ENCODE results near the gene MTURN.

The MTURN gene

GRCh38 chr7:30113144-30113543 is 21.6 kb upstream of the MTURN start:
- Histone ChIP-seq H3K4me1 (ENCODE audit: control insufficient read depth, low read depth, low read length) (no peaks in the 10 kb centered on the region), H3K4me3 (ENCODE audit: low read length) (no peak overlapping the region), H3K36me3 (ENCODE audit: control insufficient read depth, low read depth, low read length) (no peaks in the 10 kb centered on the region), H3K9ac (ENCODE audit: low read length) (no peak overlapping the region), H3K27me3 (ENCODE audit: control insufficient read depth, insufficient read depth, low read length) (no peaks in the 10 kb centered on the region), H3K9me3 (ENCODE audit: control insufficient read depth, low read depth, low read length) (peaks cover 11% of the 10 kb centered on the region), H3K27ac (ENCODE audit: low read length) (no peak overlapping the region)

- Histone ChIP-seq H3K27me3 (ENCODE audit: control insufficient read depth, insufficient read depth, low read length) (no peaks in the 10 kb centered on the region), H3K36me3 (ENCODE audit: control insufficient read depth, low read depth, low read length) (no peaks in the 10 kb centered on the region), H3K9ac (ENCODE audit: low read length) (no peak overlapping the region), H3K4me1 (ENCODE audit: control insufficient read depth, low read depth, low read length) (no peaks in the 10 kb centered on the region), H3K27ac (ENCODE audit: low read length) (no peak overlapping the region), H3K4me3 (ENCODE audit: low read length) (no peak overlapping the region), H3K9me3 (ENCODE audit: control insufficient read depth, low read depth, low read length) (peaks cover 11% of the 10 kb centered on the region)
Observed at GRCh38 chr7:30114536-30115238, 20.1 kb upstream of the MTURN start.

- Histone ChIP-seq H3K9me3 (ENCODE audit: control insufficient read depth, low read depth, low read length) (peaks cover 11% of the 10 kb centered on the region), H3K4me3 (ENCODE audit: low read length) (no peak overlapping the region), H3K27ac (ENCODE audit: low read length) (no peak overlapping the region)
Observed at GRCh38 chr7:30115709-30116297, 19.0 kb upstream of the MTURN start.

GRCh38 chr7:30116771-30117170 is 18.0 kb upstream of the MTURN start:
- H3K36me3 ChIP-seq (ENCODE audit: control insufficient read depth, low read depth, low read length), result no peaks in the 10 kb centered on the region
- peaks cover 11% of the 10 kb centered on the region for H3K9me3 ChIP-seq (ENCODE audit: control insufficient read depth, low read depth, low read length)
- no peak overlapping the region for H3K4me3 ChIP-seq (ENCODE audit: low read length)
- no peak overlapping the region for H3K9ac ChIP-seq (ENCODE audit: low read length)
- H3K4me1 ChIP-seq (ENCODE audit: control insufficient read depth, low read depth, low read length), result no peaks in the 10 kb centered on the region
- H3K27ac ChIP-seq (ENCODE audit: low read length), result no peak overlapping the region
- no peaks in the 10 kb centered on the region for H3K27me3 ChIP-seq (ENCODE audit: control insufficient read depth, insufficient read depth, low read length)

More at GRCh38 chr7:30115709-30116297, 19.0 kb upstream of the MTURN start:
- no peaks in the 10 kb centered on the region for H3K4me1 ChIP-seq (ENCODE audit: control insufficient read depth, low read depth, low read length)
- no peaks in the 10 kb centered on the region for H3K27me3 ChIP-seq (ENCODE audit: control insufficient read depth, insufficient read depth, low read length)
- no peaks in the 10 kb centered on the region for H3K36me3 ChIP-seq (ENCODE audit: control insufficient read depth, low read depth, low read length)
- no peak overlapping the region for H3K9ac ChIP-seq (ENCODE audit: low read length)

- no peaks in the 10 kb centered on the region for H3K27me3 ChIP-seq (ENCODE audit: control insufficient read depth, insufficient read depth, low read length)
- H3K27ac ChIP-seq (ENCODE audit: low read length), result no peak overlapping the region
- H3K36me3 ChIP-seq (ENCODE audit: control insufficient read depth, low read depth, low read length), result no peaks in the 10 kb centered on the region
- H3K4me1 ChIP-seq (ENCODE audit: control insufficient read depth, low read depth, low read length), result no peaks in the 10 kb centered on the region
- peaks cover 11% of the 10 kb centered on the region for H3K9me3 ChIP-seq (ENCODE audit: control insufficient read depth, low read depth, low read length)
- no peak overlapping the region for H3K4me3 ChIP-seq (ENCODE audit: low read length)
- H3K9ac ChIP-seq (ENCODE audit: low read length), result no peak overlapping the region
Observed at GRCh38 chr7:30117896-30118295, 16.9 kb upstream of the MTURN start.

GRCh38 chr7:30119890-30120577 is 14.8 kb upstream of the MTURN start:
- H3K9me3 ChIP-seq (ENCODE audit: control insufficient read depth, low read depth, low read length), result peaks cover 5% of the 10 kb centered on the region
- no peaks in the 10 kb centered on the region for H3K4me1 ChIP-seq (ENCODE audit: control insufficient read depth, low read depth, low read length)
- H3K4me3 ChIP-seq (ENCODE audit: low read length), result no peak overlapping the region
- no peak overlapping the region for H3K9ac ChIP-seq (ENCODE audit: low read length)
- no peaks in the 10 kb centered on the region for H3K27me3 ChIP-seq (ENCODE audit: control insufficient read depth, insufficient read depth, low read length)
- no peaks in the 10 kb centered on the region for H3K36me3 ChIP-seq (ENCODE audit: control insufficient read depth, low read depth, low read length)
- no peak overlapping the region for H3K27ac ChIP-seq (ENCODE audit: low read length)

GRCh38 chr7:30133736-30134610 is 813 bp upstream of the MTURN start:
- peaks cover 6% of the 10 kb centered on the region for H3K4me1 ChIP-seq (ENCODE audit: control insufficient read depth, low read depth, low read length)
- H3K27ac ChIP-seq (ENCODE audit: low read length), result no peak overlapping the region
- no peak overlapping the region for H3K9ac ChIP-seq (ENCODE audit: low read length)
- no peaks in the 10 kb centered on the region for H3K9me3 ChIP-seq (ENCODE audit: control insufficient read depth, low read depth, low read length)
- H3K4me3 ChIP-seq (ENCODE audit: low read length), result peak overlapping the region; percentile 63
- H3K27me3 ChIP-seq (ENCODE audit: control insufficient read depth, insufficient read depth, low read length), result peaks cover 38% of the 10 kb centered on the region
- no peaks in the 10 kb centered on the region for H3K36me3 ChIP-seq (ENCODE audit: control insufficient read depth, low read depth, low read length)

- no peak overlapping the region for H3K27ac ChIP-seq (ENCODE audit: low read length)
Observed at GRCh38 chr7:30135301-30136116, 723 bp downstream of the MTURN start.

GRCh38 chr7:30136117-30136731 is 1.4 kb downstream of the MTURN start:
- peak overlapping the region; percentile 80 for H3K4me3 ChIP-seq (ENCODE audit: low read length)
- no peak overlapping the region for H3K9ac ChIP-seq (ENCODE audit: low read length)
- no peaks in the 10 kb centered on the region for H3K9me3 ChIP-seq (ENCODE audit: control insufficient read depth, low read depth, low read length)
- H3K27ac ChIP-seq (ENCODE audit: low read length), result no peak overlapping the region
- no peaks in the 10 kb centered on the region for H3K36me3 ChIP-seq (ENCODE audit: control insufficient read depth, low read depth, low read length)
- H3K4me1 ChIP-seq (ENCODE audit: control insufficient read depth, low read depth, low read length), result peaks cover 6% of the 10 kb centered on the region
- H3K27me3 ChIP-seq (ENCODE audit: control insufficient read depth, insufficient read depth, low read length), result peaks cover 38% of the 10 kb centered on the region

More at GRCh38 chr7:30135301-30136116, 723 bp downstream of the MTURN start:
- Histone ChIP-seq H3K4me1 (ENCODE audit: control insufficient read depth, low read depth, low read length) (peaks cover 6% of the 10 kb centered on the region), H3K36me3 (ENCODE audit: control insufficient read depth, low read depth, low read length) (no peaks in the 10 kb centered on the region), H3K4me3 (ENCODE audit: low read length) (peak overlapping the region; percentile 80), H3K9ac (ENCODE audit: low read length) (peak overlapping the region; percentile 13), H3K27me3 (ENCODE audit: control insufficient read depth, insufficient read depth, low read length) (peaks cover 38% of the 10 kb centered on the region), H3K9me3 (ENCODE audit: control insufficient read depth, low read depth, low read length) (no peaks in the 10 kb centered on the region)

GRCh38 chr7:30136743-30137485 is 2.1 kb downstream of the MTURN start:
- H3K27me3 ChIP-seq (ENCODE audit: control insufficient read depth, insufficient read depth, low read length), result peaks cover 38% of the 10 kb centered on the region
- H3K27ac ChIP-seq (ENCODE audit: low read length), result no peak overlapping the region
- no peaks in the 10 kb centered on the region for H3K9me3 ChIP-seq (ENCODE audit: control insufficient read depth, low read depth, low read length)
- H3K4me3 ChIP-seq (ENCODE audit: low read length), result peak overlapping the region; percentile 80
- peaks cover 6% of the 10 kb centered on the region for H3K4me1 ChIP-seq (ENCODE audit: control insufficient read depth, low read depth, low read length)
- H3K9ac ChIP-seq (ENCODE audit: low read length), result no peak overlapping the region
- H3K36me3 ChIP-seq (ENCODE audit: control insufficient read depth, low read depth, low read length), result no peaks in the 10 kb centered on the region

Data from iPS-18a (cell line).